K562 (cell line): ENCODE measurements around the gene DNAAF1. TPM values are rescaled to one million over a fixed set of nuclear protein-coding genes. Genes with fewer than 3 reads are reported as not detected.

Experiments
- CEBPB ChIP-seq: fragments of 450-650 bp; IDR thresholded peaks from 2 replicates; pipeline ENCODE4 v1.6.1; 2016; ENCODE audit warnings: missing genetic modification characterization, missing compliant biosample characterization
- E2F3 ChIP-seq: fragments of 250-450 bp; sonication (Bioruptor Pico); IDR thresholded peaks from 2 replicates; pipeline ENCODE4 v1.4.0; 2020; ENCODE audit warnings: mild to moderate bottlenecking
- E2F8 ChIP-seq: fragments of 450-650 bp; IDR thresholded peaks from 2 replicates; pipeline ENCODE4 v1.7.1; 2018; ENCODE audit warnings: mild to moderate bottlenecking, low read depth; ENCODE audit not compliant: partially characterized antibody
- ERF ChIP-seq: fragments of 450-650 bp; formaldehyde crosslinking; IDR thresholded peaks from 2 replicates; pipeline ENCODE4 v1.4.0; 2020; ENCODE audit warnings: mild to moderate bottlenecking, mixed read lengths
- FOXP1 ChIP-seq: sonication (generic); formaldehyde crosslinking; IDR thresholded peaks from 2 replicates; pipeline ENCODE4 v1.8.0; 2022; ENCODE audit warnings: mild to moderate bottlenecking, missing genetic modification reagents
- GTF2E2 ChIP-seq: fragments of 200-800 bp; sonication (Bioruptor generic); IDR thresholded peaks from 2 replicates; pipeline ENCODE4 v1.6.1; 2016; ENCODE audit warnings: missing genetic modification characterization, missing compliant biosample characterization
- HIVEP1 ChIP-seq: fragments of 250-450 bp; sonication (Bioruptor Pico); IDR thresholded peaks from 2 replicates; pipeline ENCODE4 v1.4.0; 2020; ENCODE audit warnings: mild to moderate bottlenecking
- JUND ChIP-seq, 2 experiments: IDR thresholded peaks; 2 replicates in 1 of 2; 3 replicates in 1 of 2; pipeline ENCODE4 v1.6.1; 2011; ENCODE audit warnings: borderline replicate concordance in 2 of 2, low read depth in 2 of 2, low read length in 2 of 2, improper control_type of control experiment in 1 of 2, missing biosample characterization in 1 of 2, missing genetic modification characterization in 1 of 2, missing genetic modification reagents in 1 of 2
- L3MBTL2 ChIP-seq: fragments of 450-650 bp; IDR thresholded peaks from 2 replicates; pipeline ENCODE4 v1.6.1; 2016; ENCODE audit warnings: mild to moderate bottlenecking, moderate library complexity
- MTA3 ChIP-seq: fragments of 450-650 bp; formaldehyde crosslinking; IDR thresholded peaks from 2 replicates; pipeline ENCODE4 v1.6.1; 2017; ENCODE audit warnings: mild to moderate bottlenecking, borderline replicate concordance
- NFRKB ChIP-seq: fragments of 450-650 bp; IDR thresholded peaks from 2 replicates; pipeline ENCODE4 v1.6.1; 2016; ENCODE audit warnings: low read depth
- NONO ChIP-seq, 2 experiments: fragments of 200-400 bp in 1 of 2; fragments of 450-650 bp in 1 of 2; formaldehyde crosslinking in 1 of 2; IDR thresholded peaks; 2 replicates each; pipeline ENCODE4 v1.6.1; 2017; ENCODE audit warnings: low read depth in 2 of 2, mild to moderate bottlenecking in 2 of 2, moderate library complexity in 2 of 2, low read length in 1 of 2
- PHF8 ChIP-seq: fragments of 200-600 bp; sonication (generic); IDR thresholded peaks from 2 replicates; pipeline ENCODE4 v1.6.1; 2012; ENCODE audit warnings: mixed run types, mild to moderate bottlenecking, inconsistent platforms, low read length, moderate library complexity, borderline replicate concordance
- POLR2AphosphoS2 ChIP-seq: IDR thresholded peaks from 2 replicates; pipeline ENCODE4 v1.6.1; 2012; ENCODE audit warnings: low read length, improper control_type of control experiment
- POLR2H ChIP-seq: IDR thresholded peaks from 2 replicates; pipeline ENCODE4 v1.6.1; 2016; ENCODE audit warnings: missing genetic modification characterization, low read depth, mild to moderate bottlenecking, control low read depth, missing compliant biosample characterization, moderate library complexity
- PRMT5 ChIP-seq: sonication (generic); formaldehyde crosslinking; IDR thresholded peaks from 2 replicates; pipeline ENCODE4 v1.5.0; 2020; ENCODE audit warnings: missing genetic modification reagents
- SIN3A ChIP-seq, 2 experiments: fragments of 150-350 bp in 1 of 2; IDR thresholded peaks; 2 replicates each; pipeline ENCODE4 v1.6.1; 2011 to 2016; ENCODE audit warnings: borderline replicate concordance in 2 of 2, low read depth in 2 of 2, low read length in 2 of 2, mild to moderate bottlenecking in 2 of 2, moderate library complexity in 2 of 2; ENCODE audit not compliant: control insufficient read depth in 1 of 2
- SMAD1 ChIP-seq: fragments of 150-350 bp; IDR thresholded peaks from 2 replicates; pipeline ENCODE4 v1.6.1; 2014; ENCODE audit warnings: low read length, low read depth; ENCODE audit not compliant: partially characterized antibody
- SMAD4 ChIP-seq: fragments of 250-450 bp; sonication (Bioruptor Pico); conservative IDR thresholded peaks from 2 replicates; pipeline ENCODE4 v1.8.0; 2021; ENCODE audit warnings: inconsistent platforms, mild to moderate bottlenecking, moderate library complexity
- SOX6 ChIP-seq: fragments of 450-650 bp; IDR thresholded peaks from 2 replicates; pipeline ENCODE4 v1.6.1; 2014; ENCODE audit warnings: mild to moderate bottlenecking
- SRF ChIP-seq, 2 experiments: fragments of 250-450, 450-650 bp in 1 of 2; sonication (Bioruptor Pico) in 1 of 2; sonication (generic) in 1 of 2; formaldehyde crosslinking; IDR thresholded peaks; 2 replicates each; pipeline versions ENCODE4 v1.5.0 to v1.5.1; 2020 to 2022; ENCODE audit warnings: mild to moderate bottlenecking in 1 of 2, missing genetic modification reagents in 1 of 2
- ZBTB43 ChIP-seq: sonication (generic); formaldehyde crosslinking; IDR thresholded peaks from 2 replicates; pipeline ENCODE4 v1.8.0; 2023; ENCODE audit warnings: mild to moderate bottlenecking, missing genetic modification reagents
- ZFPM2 ChIP-seq: fragments of 250-450 bp; sonication (Bioruptor Pico); IDR thresholded peaks from 2 replicates; pipeline ENCODE4 v1.5.1; 2022; ENCODE audit warnings: mild to moderate bottlenecking
- ZNF77 ChIP-seq: fragments of 250-450 bp; sonication (Bioruptor Pico); IDR thresholded peaks from 2 replicates; pipeline ENCODE4 v1.5.0; 2020
- polyA plus RNA-seq, 8 experiments: library from polyadenylated mRNA; depleted of rRNA in 4 of 8; stranded (reverse) in 5 of 8; unstranded in 3 of 8; fragments of >200 nt; fragmentation: Nextera tagmentation in 2 of 8; fragmentation: Illumina TruSeq in 1 of 8; extraction: Ambion mirVana in 2 of 8; extraction: Trizol in 1 of 8; gene quantifications; 2 replicates each; pipeline versions ENCODE4 v1.2.1 to v1.2.3, GENCODE V29; 2011 to 2014; ENCODE audit warnings: inconsistent platforms in 1 of 8, missing spikeins in 1 of 8
- total RNA-seq, 7 experiments: library from RNA; depleted of rRNA in 6 of 7; stranded (reverse); fragments of >200 nt in 6 of 7; fragmentation: Illumina TruSeq in 2 of 7; extraction: Trizol in 2 of 7; gene quantifications; 2 replicates each; pipeline versions ENCODE4 v1.2.1 to v1.2.3, GENCODE V29; 2011 to 2021; ENCODE audit warnings: low replicate concordance in 1 of 7

Gene DNAAF1
- total and polyA plus RNA-seq, 9 of the 15 experiments (the other 6 are each of a cell fraction or from before 2014, with no cell fraction given), result 0.01 TPM; not detected in 8

- TF ChIP-seq E2F8 (peak; percentile 14), ZNF77 (CRISPR knock-in tag) (peak; percentile 17; the same call in 1 of the 2 replicates), SMAD1 (peak; percentile 53), E2F3 (CRISPR knock-in tag) (peak; percentile 37; the same call in 1 of the 2 replicates), ERF (CRISPR knock-in tag) (peak; percentile 31; the same call in 1 of the 2 replicates), PRMT5 (no peak), NFRKB (peak; percentile 58; the same call in 1 of the 2 replicates), ZBTB43 (CRISPR knock-in tag) (peak; percentile 79; the same call in 1 of the 2 replicates), NONO (IDR thresholded peaks at IDR 0.05; ENCODE audit: low read depth in 2 of 2, low read length in 1 of 2) (peak; percentile 65 to 86; a peak in 3 of 4 replicates), CEBPB (no peak), GTF2E2 (0 out of 2 replicates have a peak, but pooled peaks have one; percentile 4), SMAD4 (CRISPR knock-in tag) (peak; percentile 78), MTA3 (peak; percentile 71; the same call in 1 of the 2 replicates), JUND (IDR thresholded peaks at IDR 0.05; ENCODE audit: borderline replicate concordance, low read depth, low read length) (no peak; the same call in none of the 2 replicates), JUND (tag; IDR thresholded peaks at IDR 0.05; ENCODE audit: borderline replicate concordance, low read depth, low read length) (peak; percentile 20; the same call in 1 of the 3 replicates), L3MBTL2 (peak; percentile 74), SRF (CRISPR knock-in tag; IDR thresholded peaks at IDR 0.05) (peak in 1 of 2 experiments; percentile 63; a peak in 2 of 4 replicates), POLR2AphosphoS2 (no peak), POLR2H (tag) (peak; percentile 83), HIVEP1 (0 out of 2 replicates have a peak, but pooled peaks have one; percentile 42), FOXP1 (CRISPR knock-in tag) (peak; percentile 41), SIN3A (IDR thresholded peaks at IDR 0.05; ENCODE audit: borderline replicate concordance in 2 of 2, control insufficient read depth in 1 of 2, low read depth in 2 of 2, low read length in 2 of 2) (peak; percentile 78 to 83), ZFPM2 (CRISPR knock-in tag) (no peak), PHF8 (peak; percentile 89), SOX6 (0 out of 2 replicates have a peak, but pooled peaks have one; percentile 7)
These were observed 28.2 kb upstream of the DNAAF1 start, which contains the start of gene MBTPS1 (continued) for GRCh38 chr16:84116720-84117493.
